Measurements from ENCODE around the gene TIMM17A.
A peak's percentile ranks its signal among the peaks of the same experiment; 100 is the strongest.

Gene TIMM17A

DNA sequence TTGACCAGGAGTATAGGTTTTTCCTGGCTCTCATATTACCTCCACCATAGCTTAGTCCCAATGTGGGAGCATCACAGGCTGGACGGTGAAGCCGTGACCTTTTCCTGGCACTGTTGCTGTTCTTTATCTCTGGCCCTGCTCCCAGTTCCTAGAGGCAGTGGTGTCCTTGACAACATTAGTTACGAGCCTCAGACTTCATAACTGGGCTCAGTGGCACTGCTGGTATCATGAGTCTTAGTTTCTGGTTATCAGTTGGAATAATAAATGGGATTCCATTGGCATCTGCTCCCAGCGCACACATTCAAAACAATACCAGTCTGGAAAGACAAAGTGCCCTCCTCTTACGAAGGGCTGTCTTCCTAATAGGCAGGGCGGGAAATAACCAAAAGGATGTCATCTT lies 35.1 kb downstream of the TIMM17A start:
- no peaks in the 10 kb centered on the region for H4K20me1 ChIP-seq (ENCODE audit: insufficient read depth, low read length)
- peaks cover 7% of the 10 kb centered on the region for H3K79me2 ChIP-seq (ENCODE audit: insufficient read depth, low read length)
- H2AFZ ChIP-seq (ENCODE audit: low read depth, low read length), result no peak overlapping the region
- H3K27me3 ChIP-seq (ENCODE audit: insufficient read depth, low read length, poor library complexity), result no peaks in the 10 kb centered on the region
- no peak overlapping the region for H3K27ac ChIP-seq (ENCODE audit: low read length)
- H3K9me3 ChIP-seq (ENCODE audit: insufficient read depth, low read length, severe bottlenecking), result no peaks in the 10 kb centered on the region
- DNase-seq (no peak), ATAC-seq (ENCODE audit: insufficient read depth, low read depth) (no peak)
- H3K4me2 ChIP-seq (ENCODE audit: insufficient read depth, low read length), result no peak overlapping the region
- no peak overlapping the region for H3K4me3 ChIP-seq (ENCODE audit: low read depth in 1 of 2, low read length in 2 of 2)
- TF ChIP-seq, protein P1, sequence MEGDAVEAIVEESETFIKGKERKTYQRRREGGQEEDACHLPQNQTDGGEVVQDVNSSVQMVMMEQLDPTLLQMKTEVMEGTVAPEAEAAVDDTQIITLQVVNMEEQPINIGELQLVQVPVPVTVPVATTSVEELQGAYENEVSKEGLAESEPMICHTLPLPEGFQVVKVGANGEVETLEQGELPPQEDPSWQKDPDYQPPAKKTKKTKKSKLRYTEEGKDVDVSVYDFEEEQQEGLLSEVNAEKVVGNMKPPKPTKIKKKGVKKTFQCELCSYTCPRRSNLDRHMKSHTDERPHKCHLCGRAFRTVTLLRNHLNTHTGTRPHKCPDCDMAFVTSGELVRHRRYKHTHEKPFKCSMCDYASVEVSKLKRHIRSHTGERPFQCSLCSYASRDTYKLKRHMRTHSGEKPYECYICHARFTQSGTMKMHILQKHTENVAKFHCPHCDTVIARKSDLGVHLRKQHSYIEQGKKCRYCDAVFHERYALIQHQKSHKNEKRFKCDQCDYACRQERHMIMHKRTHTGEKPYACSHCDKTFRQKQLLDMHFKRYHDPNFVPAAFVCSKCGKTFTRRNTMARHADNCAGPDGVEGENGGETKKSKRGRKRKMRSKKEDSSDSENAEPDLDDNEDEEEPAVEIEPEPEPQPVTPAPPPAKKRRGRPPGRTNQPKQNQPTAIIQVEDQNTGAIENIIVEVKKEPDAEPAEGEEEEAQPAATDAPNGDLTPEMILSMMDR (IDR thresholded peaks at IDR 0.05; ENCODE audit: borderline replicate concordance, extremely low read depth, low read length, poor library complexity, severe bottlenecking), result no peak
- no peak for TF ChIP-seq EZH2 (IDR thresholded peaks at IDR 0.05; ENCODE audit: borderline replicate concordance, low read depth, low read length, severe bottlenecking)
- peaks cover 55% of the 10 kb centered on the region for H3K36me3 ChIP-seq (ENCODE audit: insufficient read depth, low read length)
- no peaks in the 10 kb centered on the region for H3K4me1 ChIP-seq (ENCODE audit: insufficient read depth, low read length)
- no peak overlapping the region for H3K9ac ChIP-seq (ENCODE audit: low read depth, low read length)

DNA sequence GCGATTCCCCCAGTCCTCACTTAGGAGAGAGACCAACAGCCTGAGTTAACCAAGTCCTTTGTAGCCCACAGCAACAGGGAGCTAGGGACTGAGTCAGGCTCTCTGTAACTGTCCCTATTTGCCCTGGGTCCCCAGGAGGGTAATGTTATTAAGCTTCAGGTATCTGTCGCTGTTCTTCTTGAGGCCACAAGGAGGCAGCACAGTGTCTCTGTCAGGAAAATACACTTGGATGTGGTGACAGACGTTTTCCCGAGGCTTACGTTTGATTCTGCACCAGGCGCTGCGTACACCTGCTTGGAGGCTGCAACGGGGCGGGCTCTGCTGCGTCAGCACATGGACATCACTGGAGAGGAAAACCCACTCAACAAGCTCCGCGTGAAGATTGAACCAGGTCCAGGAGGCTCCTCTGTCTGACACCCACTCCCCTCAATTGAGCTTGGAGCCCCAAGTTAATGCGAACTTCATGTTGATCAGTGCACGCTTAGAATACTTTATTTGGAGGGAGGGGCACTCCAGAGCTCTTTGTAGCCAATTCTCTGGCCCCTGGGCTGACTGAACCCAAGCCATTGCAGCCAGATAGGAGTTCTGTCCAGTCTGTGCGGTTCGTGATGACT lies 44.4 kb downstream of the TIMM17A start:
- Histone ChIP-seq H3K4me1 (ENCODE audit: insufficient read depth, low read length) (no peaks in the 10 kb centered on the region), H3K9ac (ENCODE audit: low read depth, low read length) (no peak overlapping the region), H4K20me1 (ENCODE audit: insufficient read depth, low read length) (no peaks in the 10 kb centered on the region), H3K27me3 (ENCODE audit: insufficient read depth, low read length, poor library complexity) (no peaks in the 10 kb centered on the region), H3K27ac (ENCODE audit: low read length) (no peak overlapping the region), H3K36me3 (ENCODE audit: insufficient read depth, low read length) (peaks cover 70% of the 10 kb centered on the region), H3K79me2 (ENCODE audit: insufficient read depth, low read length) (no peaks in the 10 kb centered on the region), H3K9me3 (ENCODE audit: insufficient read depth, low read length, severe bottlenecking) (no peaks in the 10 kb centered on the region), H2AFZ (ENCODE audit: low read depth, low read length) (no peak overlapping the region), H3K4me3 (ENCODE audit: low read depth in 1 of 2, low read length in 2 of 2) (no peak overlapping the region), H3K4me2 (ENCODE audit: insufficient read depth, low read length) (no peak overlapping the region)
- ATAC-seq (ENCODE audit: insufficient read depth, low read depth) (peak; percentile 88), DNase-seq (peak; percentile 35)
- TF ChIP-seq, protein P1 (IDR thresholded peaks at IDR 0.05; ENCODE audit: borderline replicate concordance, extremely low read depth, low read length, poor library complexity, severe bottlenecking), result peak; percentile 83
- TF ChIP-seq EZH2 (IDR thresholded peaks at IDR 0.05; ENCODE audit: borderline replicate concordance, low read depth, low read length, severe bottlenecking), result no peak

DNA sequence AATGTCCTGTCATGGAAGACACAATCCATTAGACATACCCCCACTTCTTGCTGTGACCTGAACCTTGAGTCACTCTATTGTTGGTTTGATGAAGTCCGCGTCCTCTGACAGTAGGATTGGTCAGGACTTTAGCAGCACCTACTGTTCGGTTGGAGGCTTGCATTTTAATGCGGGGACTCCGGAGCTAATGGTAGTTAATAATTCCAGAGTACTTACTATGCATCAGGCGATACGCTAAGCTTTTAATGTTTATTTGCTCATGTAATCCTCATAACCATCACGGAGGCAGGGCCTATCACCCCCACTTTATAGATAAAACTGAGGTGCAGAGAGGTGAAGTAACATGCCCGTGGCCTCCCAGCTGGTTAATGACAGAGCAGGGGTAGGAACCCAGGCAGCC lies 47.2 kb downstream of the TIMM17A start:
- ATAC-seq (ENCODE audit: insufficient read depth, low read depth), result no peak
- Histone ChIP-seq H3K79me2 (ENCODE audit: insufficient read depth, low read length) (no peaks in the 10 kb centered on the region), H3K9me3 (ENCODE audit: insufficient read depth, low read length, severe bottlenecking) (no peaks in the 10 kb centered on the region), H3K4me2 (ENCODE audit: insufficient read depth, low read length) (no peak overlapping the region), H3K36me3 (ENCODE audit: insufficient read depth, low read length) (peaks cover 61% of the 10 kb centered on the region), H4K20me1 (ENCODE audit: insufficient read depth, low read length) (no peaks in the 10 kb centered on the region), H3K4me3 (ENCODE audit: low read depth in 1 of 2, low read length in 2 of 2) (no peak overlapping the region), H2AFZ (ENCODE audit: low read depth, low read length) (no peak overlapping the region), H3K9ac (ENCODE audit: low read depth, low read length) (no peak overlapping the region), H3K4me1 (ENCODE audit: insufficient read depth, low read length) (no peaks in the 10 kb centered on the region), H3K27me3 (ENCODE audit: insufficient read depth, low read length, poor library complexity) (no peaks in the 10 kb centered on the region), H3K27ac (ENCODE audit: low read length) (no peak overlapping the region)
- no peak for DNase-seq
- TF ChIP-seq, protein P1 (IDR thresholded peaks at IDR 0.05; ENCODE audit: borderline replicate concordance, extremely low read depth, low read length, poor library complexity, severe bottlenecking), result peak; percentile 8
- no peak for TF ChIP-seq EZH2 (IDR thresholded peaks at IDR 0.05; ENCODE audit: borderline replicate concordance, low read depth, low read length, severe bottlenecking)
